GM08714 (cell line): ENCODE results near the gene ZSCAN1.

ENCODE experiments used
- H3K4me3 ChIP-seq: fragments of 200-500 bp; sonication (Bioruptor generic); 2 replicates; pipeline ENCODE4 v1.5.1; 2014; ENCODE audit warnings: mild to moderate bottlenecking, low read length, inconsistent platforms
- ZNF274 ChIP-seq: IDR thresholded peaks from 2 replicates; pipeline ENCODE4 v1.6.1; 2012; ENCODE audit warnings: mild to moderate bottlenecking, low read depth, low read length

The ZSCAN1 gene

DNA sequence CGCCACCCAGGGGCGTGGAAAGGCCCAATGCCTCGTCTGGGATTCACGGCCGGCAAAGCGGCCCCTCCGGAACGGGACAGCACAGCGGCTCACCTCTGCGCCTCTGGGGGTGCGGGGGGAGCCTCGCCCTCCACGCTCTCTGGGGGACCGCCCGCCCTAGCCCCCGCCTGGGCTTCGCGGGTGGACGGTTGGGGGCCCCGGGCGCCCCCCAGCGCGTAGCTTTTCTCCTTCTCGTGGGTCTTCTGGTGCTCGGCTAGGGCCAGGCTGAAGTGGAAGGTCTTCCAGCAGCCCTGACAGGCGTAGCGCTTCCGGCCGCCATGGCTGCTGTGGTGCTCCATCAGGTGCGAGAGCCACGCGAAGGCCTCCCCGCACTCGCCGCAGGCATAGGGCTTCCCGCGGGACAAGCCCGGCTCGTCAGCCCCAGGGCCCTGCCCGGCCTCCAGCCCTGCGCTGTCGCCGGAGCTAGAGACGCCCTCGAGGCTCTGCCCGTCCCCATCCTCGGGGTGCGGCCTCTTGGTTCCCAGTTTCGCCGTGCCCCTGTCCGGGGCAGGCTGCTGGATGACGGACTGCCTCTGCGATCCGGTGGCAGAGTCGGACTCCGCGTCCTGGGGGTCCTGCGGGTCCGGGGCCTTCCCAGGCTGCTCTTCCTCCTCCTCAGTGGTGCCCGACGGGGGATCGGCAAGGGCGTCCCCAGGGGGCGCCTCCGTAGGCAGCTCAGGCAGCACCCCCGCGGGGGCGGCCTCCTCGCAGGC lies 50.9 kb downstream of the ZSCAN1 start:
- no peak for TF ChIP-seq ZNF274
- H3K4me3 ChIP-seq, result no peak overlapping the region

DNA sequence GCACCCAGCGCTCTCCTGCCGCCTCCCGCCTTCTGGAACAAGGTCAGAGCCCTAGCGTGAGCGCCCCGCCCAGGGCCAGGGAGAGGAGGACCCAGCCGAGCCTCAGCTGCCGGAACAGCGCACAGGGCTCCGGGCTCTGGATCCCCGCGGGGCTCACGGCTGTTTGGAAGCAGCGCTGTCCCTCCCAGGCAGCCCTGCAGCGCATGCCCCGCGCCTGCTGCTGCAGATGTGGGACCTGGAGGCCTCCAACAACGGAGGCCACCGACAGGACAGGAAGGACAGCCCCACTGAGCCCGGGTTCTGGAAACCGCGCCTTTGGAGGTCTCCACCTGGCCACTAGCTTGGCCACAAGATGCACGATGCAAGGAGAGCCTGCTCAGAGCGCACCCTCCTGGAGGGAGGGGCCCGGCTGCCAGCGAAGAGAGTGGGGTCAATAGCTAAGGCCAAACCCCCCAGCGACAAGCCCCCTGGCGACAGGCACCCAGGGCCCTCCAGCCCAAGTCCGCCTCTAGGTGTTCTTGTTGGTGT lies 51.6 kb downstream of the ZSCAN1 start:
- no peak for TF ChIP-seq ZNF274
- no peak overlapping the region for H3K4me3 ChIP-seq

DNA sequence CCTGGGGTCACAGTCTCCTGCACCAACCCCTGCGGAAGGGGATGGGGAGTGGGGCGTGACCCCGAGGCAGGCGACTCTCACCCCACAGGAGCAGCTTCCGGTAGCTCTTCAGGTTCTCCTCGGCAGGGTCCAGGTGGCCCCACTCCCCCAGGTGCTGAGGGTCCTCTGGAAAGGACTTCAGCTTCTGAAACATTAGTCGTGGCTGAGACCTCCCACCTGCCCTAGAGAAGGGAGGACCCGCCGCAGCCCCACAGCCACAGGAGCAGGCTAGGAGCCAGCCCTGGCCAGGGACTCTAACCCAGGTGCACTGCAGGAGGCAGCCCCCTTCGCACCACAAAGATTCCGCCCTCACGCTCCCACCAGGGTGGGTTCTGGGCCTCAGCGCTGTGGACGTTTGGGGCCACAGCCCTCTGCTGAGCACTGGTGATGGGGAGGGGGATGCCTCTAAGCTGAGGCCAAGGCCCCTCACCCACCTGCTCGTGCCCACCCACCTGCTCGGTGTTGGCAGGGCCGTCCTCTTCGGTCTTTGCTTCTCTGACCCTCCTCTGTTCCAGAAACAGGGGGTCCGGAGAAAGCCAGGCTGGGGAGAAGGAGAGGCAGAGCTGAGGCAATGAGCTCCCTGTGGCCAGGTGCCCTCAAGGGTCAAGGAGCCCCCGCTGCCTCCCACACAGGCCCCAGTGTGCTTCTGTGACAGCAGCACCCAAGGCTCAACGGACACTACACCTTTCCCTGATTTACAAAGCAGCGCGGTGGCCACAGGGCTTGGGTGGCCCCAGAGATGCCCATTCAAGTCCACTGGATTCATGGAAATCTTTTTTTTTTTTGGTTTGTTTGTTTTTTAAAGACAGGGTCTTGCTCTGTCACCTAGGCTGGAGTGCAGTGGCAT lies 53.2 kb downstream of the ZSCAN1 start:
- no peak overlapping the region for H3K4me3 ChIP-seq
- no peak for TF ChIP-seq ZNF274

DNA sequence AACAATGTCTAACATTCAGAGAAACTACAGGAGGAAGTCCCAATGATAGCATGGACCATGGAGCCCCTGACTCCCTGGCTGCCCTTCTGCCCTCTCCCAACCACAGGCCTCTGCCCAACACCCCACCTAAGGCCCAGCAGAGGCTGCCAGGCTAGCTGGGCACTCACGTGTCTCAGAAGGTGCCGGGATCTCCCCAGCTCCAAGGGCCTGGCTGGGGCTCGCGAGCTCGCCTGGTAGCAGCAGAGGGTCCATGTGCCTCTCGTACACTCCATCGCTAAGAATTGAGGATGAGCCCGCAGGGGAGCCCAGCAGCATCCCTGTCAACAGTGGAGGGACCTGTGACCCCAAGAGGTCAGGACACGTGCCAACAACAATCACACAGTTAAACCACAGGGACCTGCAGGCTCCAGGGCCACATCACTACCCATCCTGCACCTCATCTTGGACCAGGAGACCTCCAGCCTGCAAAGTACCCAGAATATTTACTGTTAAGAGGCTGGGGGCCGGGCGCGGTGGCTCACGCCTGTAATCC lies 54.8 kb downstream of the ZSCAN1 start:
- no peak overlapping the region for H3K4me3 ChIP-seq
- TF ChIP-seq ZNF274, result no peak

DNA sequence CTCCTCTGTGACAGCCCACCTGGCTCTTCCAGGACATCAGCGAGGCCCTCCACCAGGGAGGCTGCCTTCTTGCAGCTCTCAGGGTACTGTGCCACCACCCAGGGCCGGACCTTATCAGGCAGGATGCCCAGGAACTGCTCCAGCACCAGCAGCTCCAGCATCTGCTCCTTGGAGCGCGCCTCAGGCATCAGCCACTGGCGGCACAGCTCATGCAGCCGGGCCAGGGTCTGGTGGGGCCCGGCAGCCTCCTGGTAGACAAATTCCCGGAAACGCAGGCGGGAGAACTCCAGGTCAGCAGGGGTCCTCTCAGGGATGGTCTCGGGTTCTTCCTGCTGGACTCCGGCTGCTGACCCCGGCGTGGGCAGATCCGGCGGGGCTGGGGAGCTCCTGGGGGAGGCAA lies 56.0 kb downstream of the ZSCAN1 start:
- H3K4me3 ChIP-seq, result no peak overlapping the region
- TF ChIP-seq ZNF274, result no peak

DNA sequence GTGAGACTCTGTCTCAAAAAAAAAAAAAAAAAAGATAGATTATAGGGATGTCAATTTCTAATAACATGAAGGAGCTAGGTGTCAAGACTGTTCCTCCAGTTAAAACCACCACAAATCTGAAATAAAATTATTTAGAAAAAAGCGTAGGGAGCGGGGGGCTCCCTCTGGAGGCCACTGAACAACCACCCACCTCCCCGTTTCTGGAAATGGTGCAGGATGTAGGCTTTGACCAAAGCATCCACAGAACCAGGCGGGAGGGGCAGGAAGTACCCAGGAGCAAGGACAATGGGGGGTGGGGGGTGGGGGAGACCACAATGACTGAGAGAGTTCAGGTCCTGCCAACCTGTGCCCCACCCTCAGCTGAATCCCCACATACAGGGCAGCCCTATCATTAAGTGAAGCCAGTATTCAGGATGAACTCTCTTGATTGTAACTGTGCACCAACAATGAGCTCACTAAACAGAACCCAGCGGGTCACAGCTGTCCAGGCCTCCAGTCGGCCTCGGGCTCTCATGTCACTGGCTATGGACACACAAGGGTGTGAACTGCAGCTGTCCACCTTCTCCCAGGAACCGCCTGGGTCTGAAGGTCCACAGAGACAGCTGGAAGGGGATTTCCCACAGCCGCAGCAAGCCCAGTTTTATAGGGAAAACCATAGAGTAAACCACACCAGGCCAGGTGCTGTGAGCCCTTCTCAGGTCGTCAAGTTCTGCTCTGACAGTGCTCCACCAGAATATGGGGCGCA lies 57.6 kb downstream of the ZSCAN1 start:
- H3K4me3 ChIP-seq, result no peak overlapping the region
- no peak for TF ChIP-seq ZNF274

DNA sequence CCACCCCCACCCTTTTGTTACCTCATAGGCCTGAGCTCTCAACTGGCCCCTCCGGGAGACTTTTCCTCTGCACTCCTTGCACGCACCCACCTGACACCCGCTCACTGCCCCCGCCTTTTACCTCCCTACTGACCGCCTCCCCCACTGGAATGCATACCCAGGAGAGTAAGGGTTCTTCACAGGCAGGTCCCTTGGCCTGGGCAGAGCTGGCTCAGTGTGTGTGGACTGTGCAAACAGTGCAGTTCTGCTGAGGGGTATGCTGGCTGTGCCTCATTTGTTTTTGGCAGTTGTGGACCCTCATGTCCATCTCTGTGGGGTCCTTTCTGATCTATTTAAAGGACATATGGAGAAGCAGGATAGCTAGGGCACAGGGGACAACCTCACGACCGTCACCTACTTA lies 59.2 kb downstream of the ZSCAN1 start:
- no peak for TF ChIP-seq ZNF274
- H3K4me3 ChIP-seq, result no peak overlapping the region

DNA sequence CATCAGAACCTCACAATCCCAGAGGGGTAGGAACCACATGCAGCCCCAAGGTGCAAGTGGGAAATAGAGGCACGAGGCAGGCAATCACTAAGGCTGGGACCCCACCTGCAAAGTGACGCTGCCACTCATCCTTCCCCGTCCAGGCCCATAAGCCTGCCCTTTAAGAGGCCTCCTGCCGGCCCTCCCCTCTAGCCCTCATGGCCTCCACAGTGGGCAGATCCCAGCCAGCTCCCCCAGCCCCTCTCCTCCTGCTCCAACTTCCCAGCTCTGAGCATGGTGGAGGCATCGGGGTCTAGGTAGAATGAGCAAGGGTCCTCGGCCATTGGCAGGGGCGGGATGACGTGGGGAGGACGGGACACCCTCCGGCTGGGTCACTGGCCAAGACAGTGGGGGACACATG lies 61.5 kb downstream of the ZSCAN1 start:
- no peak for TF ChIP-seq ZNF274
- no peak overlapping the region for H3K4me3 ChIP-seq

DNA sequence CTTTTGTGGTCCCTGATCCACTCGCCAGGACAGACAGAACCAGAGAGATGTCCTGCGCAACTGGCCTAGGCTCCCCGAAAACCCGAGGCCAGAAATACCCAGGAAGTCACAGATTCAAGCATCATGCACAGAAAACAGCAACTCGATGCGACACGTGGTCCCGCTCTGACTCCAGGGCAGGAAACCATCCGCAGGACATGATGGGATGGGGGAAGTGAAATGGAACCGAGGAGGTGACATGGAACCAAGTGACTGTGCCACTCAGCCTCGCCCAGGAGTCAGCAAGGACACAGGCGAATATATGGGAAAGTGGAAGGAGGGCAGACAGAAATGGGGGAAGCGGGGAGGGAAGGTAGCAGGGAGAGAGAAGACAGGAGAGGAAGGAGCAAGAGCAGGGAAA lies 63.1 kb downstream of the ZSCAN1 start:
- no peak for TF ChIP-seq ZNF274
- H3K4me3 ChIP-seq, result no peak overlapping the region

DNA sequence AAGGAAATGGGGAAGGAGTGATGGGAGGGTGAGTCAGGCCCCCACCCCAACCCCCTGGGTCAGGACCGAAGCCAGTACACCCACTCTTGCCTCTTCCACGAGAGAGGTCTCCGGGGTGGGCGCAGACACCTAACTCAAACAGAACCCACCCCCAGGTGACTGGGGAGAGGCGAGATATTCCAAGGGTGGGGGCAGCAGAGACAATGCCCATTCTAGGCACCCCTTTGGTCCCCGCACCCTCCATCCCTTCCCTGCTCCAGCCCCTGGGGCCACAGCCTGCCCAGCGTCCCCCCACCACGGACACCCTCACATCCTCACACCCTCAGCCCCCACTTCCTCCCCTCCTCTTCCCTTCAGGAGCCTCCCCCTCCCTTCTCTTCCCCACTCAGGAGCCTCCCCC lies 63.5 kb downstream of the ZSCAN1 start:
- no peak overlapping the region; the same call in 1 of the 2 replicates for H3K4me3 ChIP-seq
- no peak for TF ChIP-seq ZNF274

DNA sequence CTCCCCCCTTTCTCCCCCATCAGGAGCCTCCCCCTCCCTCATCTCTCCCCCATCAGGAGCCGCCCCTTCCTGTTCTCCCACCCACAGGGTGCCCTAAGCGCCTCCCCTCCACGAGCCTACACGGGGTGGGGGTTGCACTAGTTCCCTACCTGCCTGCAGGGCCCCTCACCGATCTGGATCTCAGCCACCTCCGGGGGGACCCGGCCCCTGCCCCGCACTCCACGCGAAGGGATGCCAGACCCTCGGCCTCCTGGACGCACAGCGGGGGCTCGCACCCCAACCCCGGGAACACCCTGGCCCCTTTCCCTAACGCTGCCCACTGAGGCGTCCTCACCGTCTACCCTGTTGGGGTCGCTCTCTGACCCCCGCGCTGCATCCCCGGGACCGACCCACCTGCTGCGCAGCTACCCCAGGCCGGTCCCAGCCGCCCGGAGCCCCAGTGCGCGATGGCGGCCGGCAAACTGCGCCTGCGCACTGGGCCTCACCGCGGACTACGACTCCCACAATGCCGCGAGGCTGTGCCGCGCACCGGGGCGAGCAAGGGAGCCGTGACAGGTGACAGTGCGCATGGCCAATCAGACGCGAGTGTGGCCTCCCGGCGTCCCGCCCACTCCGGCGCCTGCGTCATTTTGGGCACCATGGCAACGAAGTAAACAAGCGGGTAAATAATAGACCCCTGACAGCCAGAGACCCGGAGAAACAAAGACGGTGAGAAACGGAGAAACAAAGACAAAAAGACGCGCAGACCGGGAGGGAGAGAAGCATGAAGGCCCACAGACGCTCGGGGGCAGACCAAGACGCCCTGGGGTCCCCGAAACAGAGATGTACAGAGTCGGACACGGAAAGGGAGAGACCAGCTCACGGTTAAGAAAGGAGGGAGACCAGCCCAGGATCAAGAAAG lies 64.2 kb downstream of the ZSCAN1 start, which contains the start of gene ZSCAN18:
ZSCAN18 (minus strand) TSS at position 451 of the 901 bp plus-strand sequence. CDS start 7,964 bp downstream, outside the sequence.
- TF ChIP-seq ZNF274, result no peak
- H3K4me3 ChIP-seq, result peak within 1 kb of the TSS; percentile 80

DNA sequence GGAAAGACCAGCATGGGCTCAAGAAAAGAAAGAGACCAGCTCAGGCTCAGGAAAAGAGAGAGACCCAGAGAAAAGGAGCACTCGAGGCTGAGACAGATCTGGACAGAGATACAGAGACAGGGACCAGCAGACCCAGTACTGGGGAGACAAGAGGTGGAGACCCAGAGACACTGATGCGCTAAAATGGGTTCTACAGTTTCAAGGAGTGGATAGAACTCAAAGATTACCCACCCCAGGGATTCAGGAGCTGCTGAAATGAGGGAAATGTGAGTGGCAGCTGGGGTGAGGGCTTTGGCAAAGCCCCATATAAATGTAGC lies 64.8 kb downstream of the ZSCAN1 start:
- H3K4me3 ChIP-seq, result peak overlapping the region; percentile 80; the same call in 1 of the 2 replicates
- TF ChIP-seq ZNF274, result no peak
